Neural crest cell (in vitro differentiated cells): ENCODE measurements around the gene GHDC. TPM values are rescaled to one million over a fixed set of nuclear protein-coding genes. Genes with fewer than 3 reads are reported as not detected.
"Not testable (repeated sequence)": the region's sequence is repeated elsewhere in the genome, so short reads cannot be mapped to it uniquely, and the experiment has no call there.

Experiments used
- DNase-seq: peaks from one replicate; pipeline ENCODE4 v3.0.0; 2021; ENCODE audit warnings: low read depth, mixed read lengths, low spot score
- H3K27ac Mint-ChIP-seq: one replicate; pipeline ENCODE4 v1.8.0; 2021; ENCODE audit warnings: mild to moderate bottlenecking, mixed read lengths; ENCODE audit not compliant: unreplicated experiment
- H3K27me3 Mint-ChIP-seq: 2 replicates; pipeline ENCODE4 v1.8.0; 2021; ENCODE audit warnings: low read depth, mild to moderate bottlenecking, mixed read lengths
- H3K36me3 Mint-ChIP-seq: 2 replicates; pipeline ENCODE4 v1.8.0; 2021; ENCODE audit warnings: low read depth, mild to moderate bottlenecking, mixed read lengths
- H3K4me1 Mint-ChIP-seq: 2 replicates; pipeline ENCODE4 v1.8.0; 2021; ENCODE audit warnings: mixed read lengths
- H3K4me3 Mint-ChIP-seq: one replicate; pipeline ENCODE4 v1.8.0; 2021; ENCODE audit warnings: mild to moderate bottlenecking, mixed read lengths
- H3K9me3 Mint-ChIP-seq: 2 replicates; pipeline ENCODE4 v1.8.0; 2021; ENCODE audit warnings: mixed read lengths
- total RNA-seq: library from RNA; stranded (reverse); gene quantifications from 2 replicates; pipeline ENCODE4 v1.2.1, GENCODE V29; 2021
- TF ChIP-seq, protein P1 (sequence below): fragments of 200-600 bp; sonication (generic); conservative IDR thresholded peaks from 2 replicates; pipeline ENCODE4 v1.5.0; 2021; ENCODE audit warnings: antibody characterized with exemption, mild to moderate bottlenecking

The GHDC gene
- total RNA-seq, 1 donor from 2014 or later, result 8.4 TPM

- Mint-ChIP-seq H3K4me1 (peaks cover 8% of the 10 kb centered on the region), H3K36me3 (peaks cover 11% of the 10 kb centered on the region), H3K4me3 (no peak overlapping the region), H3K27me3 (no peaks in the 10 kb centered on the region), H3K27ac (no peak overlapping the region), H3K9me3 (no peaks in the 10 kb centered on the region)
- no peak for DNase-seq
- TF ChIP-seq, protein P1, sequence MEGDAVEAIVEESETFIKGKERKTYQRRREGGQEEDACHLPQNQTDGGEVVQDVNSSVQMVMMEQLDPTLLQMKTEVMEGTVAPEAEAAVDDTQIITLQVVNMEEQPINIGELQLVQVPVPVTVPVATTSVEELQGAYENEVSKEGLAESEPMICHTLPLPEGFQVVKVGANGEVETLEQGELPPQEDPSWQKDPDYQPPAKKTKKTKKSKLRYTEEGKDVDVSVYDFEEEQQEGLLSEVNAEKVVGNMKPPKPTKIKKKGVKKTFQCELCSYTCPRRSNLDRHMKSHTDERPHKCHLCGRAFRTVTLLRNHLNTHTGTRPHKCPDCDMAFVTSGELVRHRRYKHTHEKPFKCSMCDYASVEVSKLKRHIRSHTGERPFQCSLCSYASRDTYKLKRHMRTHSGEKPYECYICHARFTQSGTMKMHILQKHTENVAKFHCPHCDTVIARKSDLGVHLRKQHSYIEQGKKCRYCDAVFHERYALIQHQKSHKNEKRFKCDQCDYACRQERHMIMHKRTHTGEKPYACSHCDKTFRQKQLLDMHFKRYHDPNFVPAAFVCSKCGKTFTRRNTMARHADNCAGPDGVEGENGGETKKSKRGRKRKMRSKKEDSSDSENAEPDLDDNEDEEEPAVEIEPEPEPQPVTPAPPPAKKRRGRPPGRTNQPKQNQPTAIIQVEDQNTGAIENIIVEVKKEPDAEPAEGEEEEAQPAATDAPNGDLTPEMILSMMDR, result no peak
Observed at GRCh38 chr17:42225646-42226045, 31.4 kb upstream of the GHDC start.

GRCh38 chr17:42224651-42225050 is 30.4 kb upstream of the GHDC start:
- peaks cover 8% of the 10 kb centered on the region for H3K4me1 Mint-ChIP-seq
- H3K36me3 Mint-ChIP-seq, result peaks cover 11% of the 10 kb centered on the region
- H3K4me3 Mint-ChIP-seq, result no peak overlapping the region
- H3K27ac Mint-ChIP-seq, result no peak overlapping the region
- no peaks in the 10 kb centered on the region for H3K9me3 Mint-ChIP-seq
- H3K27me3 Mint-ChIP-seq, result no peaks in the 10 kb centered on the region
- TF ChIP-seq, protein P1, result no peak
- no peak for DNase-seq

- peaks cover 8% of the 10 kb centered on the region for H3K4me1 Mint-ChIP-seq
- TF ChIP-seq, protein P1, result peak; percentile 60
- no peaks in the 10 kb centered on the region for H3K9me3 Mint-ChIP-seq
- DNase-seq, result peak; percentile 22
- H3K27ac Mint-ChIP-seq, result no peak overlapping the region
- no peak overlapping the region for H3K4me3 Mint-ChIP-seq
- no peaks in the 10 kb centered on the region for H3K27me3 Mint-ChIP-seq
- peaks cover 11% of the 10 kb centered on the region for H3K36me3 Mint-ChIP-seq
Observed at GRCh38 chr17:42221886-42222745, 27.8 kb upstream of the GHDC start.

DNA sequence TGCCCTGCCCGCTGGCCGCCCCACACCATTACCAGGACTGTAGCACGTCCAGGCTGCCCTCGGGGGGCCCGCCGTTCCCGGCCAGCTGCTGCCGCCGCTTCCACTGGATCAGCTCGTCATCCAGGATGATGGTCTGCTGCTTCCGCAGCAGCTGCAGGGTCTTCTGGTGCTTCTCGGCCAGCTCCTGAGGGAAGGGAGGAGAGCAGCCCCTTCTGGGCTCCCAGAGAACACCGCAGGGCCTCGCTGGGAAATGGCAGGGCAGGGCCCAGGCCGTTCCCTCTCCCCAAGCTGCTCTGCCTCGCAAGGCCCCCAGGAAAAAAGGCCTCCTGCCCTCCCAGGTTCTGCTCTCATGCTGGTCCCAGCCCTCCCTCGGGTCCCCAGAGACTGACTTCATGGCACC is 25.0 kb upstream of the GHDC start:
- not testable (repeated sequence) for DNase-seq

GRCh38 chr17:42214156-42214555 is 19.9 kb upstream of the GHDC start:
- no peak overlapping the region for H3K27ac Mint-ChIP-seq
- H3K4me1 Mint-ChIP-seq, result no peaks in the 10 kb centered on the region
- H3K9me3 Mint-ChIP-seq, result no peaks in the 10 kb centered on the region
- no peaks in the 10 kb centered on the region for H3K27me3 Mint-ChIP-seq
- H3K4me3 Mint-ChIP-seq, result no peak overlapping the region
- TF ChIP-seq, protein P1, result no peak
- no peak for DNase-seq
- H3K36me3 Mint-ChIP-seq, result peaks cover 18% of the 10 kb centered on the region

More for the DNA sequence above, 25.0 kb upstream of the GHDC start:
- H3K36me3 Mint-ChIP-seq, H3K27me3 Mint-ChIP-seq, H3K4me1 Mint-ChIP-seq, H3K9me3 Mint-ChIP-seq, H3K27ac Mint-ChIP-seq, H3K4me3 Mint-ChIP-seq: not testable (repeated sequence)

DNA sequence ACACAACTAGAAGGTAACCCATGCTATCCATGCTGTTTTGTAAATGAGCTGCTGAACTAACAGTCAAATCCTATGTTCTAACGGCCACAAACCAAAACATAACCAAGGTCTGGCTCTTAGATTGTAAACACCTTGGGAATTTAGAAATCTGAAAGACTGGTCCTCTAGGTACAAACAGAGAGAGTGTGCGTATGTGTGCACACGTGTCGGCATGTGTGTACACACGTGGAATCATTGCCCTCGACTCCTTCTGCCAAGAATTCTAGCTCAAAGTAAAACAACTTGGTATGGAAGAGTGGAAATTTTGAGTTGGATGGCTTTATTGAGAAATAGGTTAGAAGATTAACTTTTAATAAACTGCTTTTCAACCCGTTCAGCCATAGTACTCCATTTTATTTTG is 18.1 kb upstream of the GHDC start:
- TF ChIP-seq, protein P1, result no peak
- Mint-ChIP-seq H3K27me3 (no peaks in the 10 kb centered on the region), H3K9me3 (no peaks in the 10 kb centered on the region), H3K4me1 (no peaks in the 10 kb centered on the region), H3K36me3 (peaks cover 19% of the 10 kb centered on the region), H3K4me3 (no peak overlapping the region), H3K27ac (no peak overlapping the region)
- DNase-seq, result no peak

- not testable (repeated sequence) for H3K27ac Mint-ChIP-seq, H3K9me3 Mint-ChIP-seq
- H3K36me3 Mint-ChIP-seq, result peaks cover 17% of the 10 kb centered on the region
Observed at GRCh38 chr17:42211921-42212341, 17.6 kb upstream of the GHDC start.

More at GRCh38 chr17:42211921-42212341, 17.6 kb upstream of the GHDC start:
- not testable (repeated sequence) for H3K4me3 Mint-ChIP-seq, DNase-seq, H3K27me3 Mint-ChIP-seq, H3K4me1 Mint-ChIP-seq
